Adrenal gland (tissue), 5 donors: ENCODE data around the gene MRPL53.

Experiments
- POLR2A ChIP-seq, 2 donors: fragments of 450-650 bp; IDR thresholded peaks; one replicate each; pipeline ENCODE4 v1.6.1; 2017; ENCODE audit warnings: antibody characterized with exemption in 2 of 2, mild to moderate bottlenecking in 2 of 2, moderate library complexity in 1 of 2
- TF ChIP-seq, protein P1 (sequence below), 6 experiments: fragments of 450-650 bp in 4 of 6; fragments of 200-600 bp in 2 of 6; sonication (generic) in 1 of 6; IDR thresholded peaks; 1 replicate in 5 of 6; 2 replicates in 1 of 6; pipeline versions ENCODE4 v1.5.1 to v1.8.0; 2016 to 2021; ENCODE audit warnings: antibody characterized with exemption in 6 of 6, mild to moderate bottlenecking in 2 of 6, moderate library complexity in 1 of 6
- donor health status: DM: no; HTN: no; CAD: no.

DNA sequence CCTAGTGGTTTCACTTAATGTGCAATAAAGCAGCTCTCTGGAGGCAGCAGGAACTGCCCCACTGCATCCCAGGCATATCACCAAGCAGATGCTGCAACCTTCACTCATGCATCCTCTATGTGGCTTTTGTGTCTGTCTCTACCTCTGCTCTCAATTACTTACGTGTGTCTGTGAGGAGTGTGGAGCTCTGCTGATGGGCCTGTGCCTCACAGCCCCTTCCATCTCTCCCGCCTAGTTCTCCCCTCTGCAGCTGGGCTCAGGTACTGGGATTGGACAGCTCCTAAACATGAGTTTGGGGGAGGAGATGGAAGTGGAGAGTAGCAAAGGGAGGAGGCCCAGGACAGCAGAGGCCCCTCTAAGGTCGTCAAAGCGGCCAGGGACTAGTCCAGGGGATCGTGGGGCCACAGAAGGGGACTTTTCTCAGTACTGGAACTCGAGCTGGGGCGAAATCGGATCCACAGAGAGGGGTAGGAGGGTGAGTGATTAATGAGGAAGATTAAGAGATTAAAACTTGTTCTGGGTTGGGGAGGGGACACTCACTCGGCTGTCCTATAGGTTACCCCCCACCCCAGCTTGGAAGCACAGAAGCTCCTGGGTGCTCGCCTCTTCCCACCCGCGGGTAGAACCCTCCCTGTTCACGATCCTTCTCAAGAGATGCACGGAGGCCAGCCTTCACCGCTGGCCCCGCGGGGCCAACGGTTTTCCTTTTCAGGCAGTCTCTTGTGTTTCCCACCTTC, 29.0 kb upstream of the MRPL53 start:
- no peak for TF ChIP-seq POLR2A (IDR thresholded peaks at IDR 0.05)
- TF ChIP-seq, protein P1, sequence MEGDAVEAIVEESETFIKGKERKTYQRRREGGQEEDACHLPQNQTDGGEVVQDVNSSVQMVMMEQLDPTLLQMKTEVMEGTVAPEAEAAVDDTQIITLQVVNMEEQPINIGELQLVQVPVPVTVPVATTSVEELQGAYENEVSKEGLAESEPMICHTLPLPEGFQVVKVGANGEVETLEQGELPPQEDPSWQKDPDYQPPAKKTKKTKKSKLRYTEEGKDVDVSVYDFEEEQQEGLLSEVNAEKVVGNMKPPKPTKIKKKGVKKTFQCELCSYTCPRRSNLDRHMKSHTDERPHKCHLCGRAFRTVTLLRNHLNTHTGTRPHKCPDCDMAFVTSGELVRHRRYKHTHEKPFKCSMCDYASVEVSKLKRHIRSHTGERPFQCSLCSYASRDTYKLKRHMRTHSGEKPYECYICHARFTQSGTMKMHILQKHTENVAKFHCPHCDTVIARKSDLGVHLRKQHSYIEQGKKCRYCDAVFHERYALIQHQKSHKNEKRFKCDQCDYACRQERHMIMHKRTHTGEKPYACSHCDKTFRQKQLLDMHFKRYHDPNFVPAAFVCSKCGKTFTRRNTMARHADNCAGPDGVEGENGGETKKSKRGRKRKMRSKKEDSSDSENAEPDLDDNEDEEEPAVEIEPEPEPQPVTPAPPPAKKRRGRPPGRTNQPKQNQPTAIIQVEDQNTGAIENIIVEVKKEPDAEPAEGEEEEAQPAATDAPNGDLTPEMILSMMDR (IDR thresholded peaks at IDR 0.05), result no peak
